PC-9 (cell line): ENCODE measurements around the gene CST1.
"Not testable (repeated sequence)": the region's sequence is repeated elsewhere in the genome, so short reads cannot be mapped to it uniquely, and the experiment has no call there.

Experiments used
- CTCF ChIP-seq: fragments of 200-600 bp; sonication (generic); conservative IDR thresholded peaks from 2 replicates; pipeline ENCODE4 v1.6.1; 2017; ENCODE audit warnings: mixed run types, antibody characterized with exemption, mild to moderate bottlenecking, moderate library complexity
- EZH2 ChIP-seq: fragments of 200-600 bp; sonication (generic); IDR thresholded peaks from 2 replicates; pipeline ENCODE4 v1.8.0; 2017; ENCODE audit warnings: antibody characterized with exemption, low read depth

- not testable (repeated sequence) for TF ChIP-seq CTCF, EZH2
Observed at GRCh38 chr20:23734440-23734839, 16.3 kb downstream of the CST1 start.
